Right lobe of liver (tissue), 4 donors: ENCODE data around the gene MAML2.

Source experiments
- CTCF ChIP-seq, 4 donors: fragments of 200-600 bp in 3 of 4; fragments of 450-650 bp in 1 of 4; IDR thresholded peaks; one replicate each; pipeline versions ENCODE4 v1.5.1 to v1.8.0; 2016 to 2022; ENCODE audit warnings: antibody characterized with exemption in 4 of 4, mild to moderate bottlenecking in 2 of 4
- POLR2A ChIP-seq: fragments of 450-650 bp; IDR thresholded peaks from one replicate; pipeline ENCODE4 v1.6.1; 2017; ENCODE audit warnings: antibody characterized with exemption, mild to moderate bottlenecking
- donor health status: DM: no; HTN: no; CAD: no.
- donor health status: DM: no; HTN: no; CAD: no.
- donor health status: DM: no; HTN: yes; CAD: no.

- no peak for TF ChIP-seq CTCF (IDR thresholded peaks at IDR 0.05)
- no peak for TF ChIP-seq POLR2A
Measured at GRCh38 chr11:96254854-96255253, 88.1 kb downstream of the MAML2 start.
